ENCODE measurements around the gene BCLAF1.

Gene BCLAF1

GRCh38 chr6:136289579-136290409 lies at the start of gene BCLAF1:
Gene BCLAF1, minus strand, starts transcription at chr6:136289846. Its CDS starts 9,980 bp downstream, at chr6:136279866.
- peak; percentile 98 to 99 for DNase-seq (ENCODE audit: low read depth in 1 of 2, low spot score in 1 of 2)

- DNase-seq (ENCODE audit: low read depth in 1 of 2, low spot score in 1 of 2): no peak
These were observed 48.8 kb upstream of the BCLAF1 start for GRCh38 chr6:136338486-136338885.

- DNase-seq (ENCODE audit: low read depth in 1 of 2, low spot score in 1 of 2): no peak
These were observed 48.0 kb upstream of the BCLAF1 start for GRCh38 chr6:136337606-136338005.

- DNase-seq (ENCODE audit: low read depth in 1 of 2, low spot score in 1 of 2): no peak
These were observed 47.5 kb upstream of the BCLAF1 start for GRCh38 chr6:136337121-136337520.

- no peak for DNase-seq (ENCODE audit: low read depth in 1 of 2, low spot score in 1 of 2)
These were observed 46.2 kb upstream of the BCLAF1 start for GRCh38 chr6:136335736-136336363.

GRCh38 chr6:136334853-136335252 lies 45.2 kb upstream of the BCLAF1 start:
- no peak for DNase-seq (ENCODE audit: low read depth in 1 of 2, low spot score in 1 of 2)

GRCh38 chr6:136334465-136334846 lies 44.8 kb upstream of the BCLAF1 start:
- no peak for DNase-seq (ENCODE audit: low read depth in 1 of 2, low spot score in 1 of 2)

- no peak for DNase-seq (ENCODE audit: low read depth in 1 of 2, low spot score in 1 of 2)
These were observed 44.3 kb upstream of the BCLAF1 start for GRCh38 chr6:136333824-136334464.

GRCh38 chr6:136331461-136331860 lies 41.8 kb upstream of the BCLAF1 start:
- DNase-seq (ENCODE audit: low read depth in 1 of 2, low spot score in 1 of 2): no peak

- DNase-seq (ENCODE audit: low read depth in 1 of 2, low spot score in 1 of 2): no peak
These were observed 41.0 kb upstream of the BCLAF1 start for GRCh38 chr6:136330634-136331033.

- no peak for DNase-seq (ENCODE audit: low read depth in 1 of 2, low spot score in 1 of 2)
These were observed 36.5 kb upstream of the BCLAF1 start for GRCh38 chr6:136326038-136326553.

- DNase-seq (ENCODE audit: low read depth in 1 of 2, low spot score in 1 of 2): no peak
These were observed 35.2 kb upstream of the BCLAF1 start for GRCh38 chr6:136324686-136325380.

- DNase-seq (ENCODE audit: low read depth in 1 of 2, low spot score in 1 of 2): no peak
These were observed 33.9 kb upstream of the BCLAF1 start for GRCh38 chr6:136323431-136324112.

- no peak for DNase-seq (ENCODE audit: low read depth in 1 of 2, low spot score in 1 of 2)
These were observed 30.1 kb upstream of the BCLAF1 start for GRCh38 chr6:136319732-136320131.

- no peak for DNase-seq (ENCODE audit: low read depth in 1 of 2, low spot score in 1 of 2)
These were observed 29.0 kb upstream of the BCLAF1 start for GRCh38 chr6:136318676-136319075.

GRCh38 chr6:136317971-136318370 lies 28.3 kb upstream of the BCLAF1 start:
- no peak for DNase-seq (ENCODE audit: low read depth in 1 of 2, low spot score in 1 of 2)

GRCh38 chr6:136317021-136317694 lies 27.5 kb upstream of the BCLAF1 start:
- DNase-seq (ENCODE audit: low read depth in 1 of 2, low spot score in 1 of 2): peak; percentile 8 to 28

- DNase-seq (ENCODE audit: low read depth in 1 of 2, low spot score in 1 of 2): no peak
These were observed 25.9 kb upstream of the BCLAF1 start for GRCh38 chr6:136315594-136315993.

GRCh38 chr6:136312975-136313374 lies 23.3 kb upstream of the BCLAF1 start:
- DNase-seq (ENCODE audit: low read depth in 1 of 2, low spot score in 1 of 2): no peak

GRCh38 chr6:136309729-136310311 lies 20.2 kb upstream of the BCLAF1 start:
- no peak for DNase-seq (ENCODE audit: low read depth in 1 of 2, low spot score in 1 of 2)
